Activated T-cell treated with anti-CD3 and anti-CD28 coated beads for 24 hours (primary cell): Measurements from ENCODE around the gene FARS2.

Source experiments
- DNase-seq: peaks from one replicate; pipeline ENCODE4 v3.0.0-alpha.2; 2020; ENCODE audit warnings: low read depth

The FARS2 gene

DNA sequence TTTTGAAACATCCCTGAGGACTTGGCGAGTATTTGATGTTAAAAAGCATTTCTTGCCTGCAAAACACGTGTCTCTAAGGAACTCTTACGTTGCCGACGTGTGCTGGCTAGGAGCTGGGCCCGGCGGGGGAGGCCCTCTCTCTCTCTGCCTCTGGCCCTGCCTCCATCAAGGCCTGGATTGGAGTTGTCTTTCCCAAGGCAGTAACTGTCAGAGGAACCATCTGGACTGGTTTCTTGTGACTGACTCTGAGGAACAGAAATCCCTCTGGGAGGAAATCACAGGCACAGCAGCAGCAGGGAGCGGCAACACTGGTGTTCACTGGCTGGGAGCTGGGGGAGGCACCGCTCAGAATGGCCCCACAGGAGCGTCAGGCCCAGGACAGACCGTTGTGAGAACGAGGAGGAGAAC, 501.3 kb downstream of the FARS2 start:
- no peak for DNase-seq

DNA sequence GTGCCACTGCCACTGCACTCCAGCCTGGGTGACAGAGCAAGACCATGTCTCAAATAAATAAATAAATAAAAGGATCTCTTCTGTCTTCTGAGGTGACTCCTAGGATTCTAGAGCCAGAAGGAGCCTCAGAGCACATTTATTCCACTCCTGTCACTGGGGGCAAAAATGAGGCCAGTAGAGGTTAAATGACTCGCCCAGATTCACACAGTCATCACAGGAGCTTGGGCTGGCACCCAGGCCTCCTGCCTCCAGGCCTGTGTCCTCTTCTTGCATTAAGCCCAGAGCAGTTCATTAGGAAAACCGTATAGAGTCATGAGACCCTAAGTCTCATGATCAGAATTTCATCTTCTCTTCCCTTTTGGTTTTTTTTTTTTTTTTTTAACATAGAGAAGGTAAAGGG, 502.1 kb downstream of the FARS2 start:
- DNase-seq = no peak

DNA sequence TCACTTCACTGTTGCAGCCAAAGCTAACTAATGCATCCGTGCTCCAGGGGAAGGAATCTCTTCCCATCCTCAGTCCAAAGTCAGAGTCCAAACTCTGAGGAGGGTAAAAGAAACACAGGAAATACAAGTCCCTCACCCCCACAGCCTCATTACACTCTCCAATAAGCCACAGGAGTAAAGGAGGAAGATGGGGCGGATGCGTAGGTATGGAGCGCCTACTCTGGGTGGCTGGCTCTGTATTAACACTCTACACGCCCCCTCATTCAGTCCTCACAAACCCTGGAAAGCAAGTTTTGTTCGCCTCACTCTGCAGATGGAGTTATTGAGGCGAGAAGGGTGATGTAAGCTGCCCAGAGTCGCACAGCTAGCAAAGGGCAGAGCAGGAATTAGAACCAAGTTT, 502.6 kb downstream of the FARS2 start:
- DNase-seq = no peak

DNA sequence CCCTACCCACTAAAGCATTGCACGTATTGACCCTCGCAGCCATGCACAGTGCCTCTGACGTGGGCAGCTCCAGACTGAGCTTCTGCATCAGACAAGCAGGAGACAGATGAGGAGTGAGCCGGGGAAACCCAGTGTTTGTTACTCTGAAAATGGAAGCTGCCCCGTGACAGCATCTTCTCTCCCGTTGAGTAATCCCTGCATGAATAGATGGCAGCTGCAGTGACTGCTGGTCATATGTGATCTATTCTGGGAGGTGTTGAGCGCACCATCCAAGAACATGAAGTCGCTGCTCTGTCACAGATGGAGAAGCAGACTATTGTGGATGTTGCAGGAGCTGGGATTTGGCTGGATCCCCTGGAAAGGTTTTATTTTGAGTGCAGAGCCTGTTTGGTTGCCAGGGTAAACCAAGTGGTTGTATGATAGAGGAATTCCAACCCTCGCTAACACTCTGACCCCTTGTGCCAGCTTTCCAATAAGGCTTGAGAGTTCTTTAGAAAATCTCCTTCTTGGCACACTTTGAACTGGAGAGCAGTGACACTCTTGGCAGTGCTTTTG, 503.2 kb downstream of the FARS2 start:
- DNase-seq = no peak

GRCh38 chr6:5765141-5765760, 503.9 kb downstream of the FARS2 start:
- DNase-seq = no peak

GRCh38 chr6:5766260-5766659, 504.9 kb downstream of the FARS2 start:
- no peak for DNase-seq

- DNase-seq = no peak
These were observed 506.2 kb downstream of the FARS2 start for GRCh38 chr6:5767471-5767870.

DNA sequence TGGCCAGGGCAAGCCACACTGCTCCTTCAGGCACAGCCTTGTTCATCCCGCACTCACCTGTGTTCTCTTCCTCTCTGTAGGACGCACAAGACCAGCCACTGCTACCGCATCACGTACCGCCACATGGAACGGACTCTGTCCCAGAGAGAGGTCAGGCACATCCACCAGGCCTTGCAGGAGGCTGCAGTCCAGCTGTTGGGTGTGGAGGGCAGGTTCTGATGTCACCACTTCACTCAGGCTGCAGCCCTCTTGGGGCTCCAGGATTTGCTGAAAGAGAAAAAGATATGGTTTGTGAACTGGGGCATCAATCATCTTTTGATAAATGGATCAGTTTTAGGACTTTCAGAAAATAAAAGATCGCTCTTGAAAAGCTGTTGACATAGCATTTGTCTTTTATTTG, 509.9 kb downstream of the FARS2 start:
- DNase-seq = no peak

GRCh38 chr6:5771759-5772390, 510.6 kb downstream of the FARS2 start:
- no peak for DNase-seq

DNA sequence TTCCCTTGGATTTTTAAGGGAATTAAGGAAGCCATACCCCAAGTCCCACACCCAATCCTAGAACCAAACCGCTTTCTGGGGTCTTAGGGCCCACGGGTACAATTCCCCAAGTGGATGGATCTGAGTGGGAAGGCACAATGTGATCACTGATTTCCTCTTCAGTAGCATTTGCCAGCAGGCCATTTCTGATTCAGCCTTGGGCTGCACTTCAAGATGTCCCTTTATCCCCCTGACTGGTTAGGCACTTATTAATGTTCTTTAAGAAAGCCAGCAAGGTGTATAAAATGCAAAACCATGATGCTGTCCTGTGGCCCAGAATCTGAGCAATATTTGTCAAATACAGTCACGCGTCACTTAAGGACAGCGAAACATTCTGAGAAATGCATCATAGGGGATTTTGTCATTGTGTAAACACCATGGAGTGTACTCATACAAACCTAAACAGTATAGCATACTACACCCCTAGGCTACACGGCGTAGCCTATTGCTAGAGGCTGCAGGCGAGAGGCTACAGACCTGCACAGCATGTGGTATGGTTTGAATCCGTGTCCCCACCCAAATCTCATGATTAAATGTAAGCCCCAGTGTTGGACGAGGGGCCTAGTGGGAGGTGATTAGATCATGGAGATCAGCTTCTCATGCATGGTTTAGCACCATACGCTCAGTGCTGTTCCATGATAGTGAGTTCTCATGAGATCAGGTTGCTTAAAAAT, 511.3 kb downstream of the FARS2 start:
- DNase-seq = no peak

DNA sequence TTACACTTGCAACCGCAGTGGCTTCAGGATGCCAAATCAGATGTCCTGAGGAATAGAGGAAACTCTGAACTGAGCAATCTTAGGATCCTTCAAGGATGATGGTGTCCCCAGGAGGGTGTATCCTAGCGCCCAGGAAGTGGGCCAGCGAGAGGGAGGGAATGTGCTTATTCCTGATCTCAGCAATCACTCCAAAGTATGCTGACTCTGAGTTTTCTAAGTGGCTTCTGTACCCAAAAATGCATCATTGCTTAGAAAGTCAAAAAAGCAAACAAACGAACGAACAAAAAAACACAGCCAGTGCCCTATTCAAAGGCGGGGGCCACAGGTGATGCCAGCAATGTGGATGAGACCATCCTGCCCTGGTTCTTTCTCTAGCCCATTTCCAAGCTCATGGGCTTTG, 514.8 kb downstream of the FARS2 start:
- no peak for DNase-seq

- DNase-seq = no peak
These were observed 515.5 kb downstream of the FARS2 start for GRCh38 chr6:5776706-5777390.

- DNase-seq = no peak
These were observed 517.1 kb downstream of the FARS2 start for GRCh38 chr6:5778317-5778857.

DNA sequence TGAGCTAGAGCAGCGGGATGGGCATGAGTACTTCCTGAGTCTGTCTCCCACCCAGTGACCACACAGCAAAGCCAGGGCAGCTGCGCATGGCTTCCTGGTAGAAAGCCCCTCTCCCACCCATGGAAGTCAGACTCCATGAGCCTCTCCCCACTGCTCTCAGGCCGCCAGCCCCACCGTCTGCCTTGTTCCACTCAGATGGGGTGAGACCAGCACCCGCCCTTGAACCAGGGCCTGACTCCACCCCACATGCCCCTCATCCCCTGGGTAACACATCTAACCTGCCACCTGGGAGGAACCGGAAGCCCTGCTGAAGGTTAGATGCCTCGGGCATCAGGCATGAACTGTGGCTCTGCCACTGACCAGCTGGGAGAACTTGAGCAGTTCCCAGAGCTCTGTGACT, 517.6 kb downstream of the FARS2 start:
- no peak for DNase-seq

- DNase-seq = no peak
These were observed 519.7 kb downstream of the FARS2 start for GRCh38 chr6:5781019-5781418.

DNA sequence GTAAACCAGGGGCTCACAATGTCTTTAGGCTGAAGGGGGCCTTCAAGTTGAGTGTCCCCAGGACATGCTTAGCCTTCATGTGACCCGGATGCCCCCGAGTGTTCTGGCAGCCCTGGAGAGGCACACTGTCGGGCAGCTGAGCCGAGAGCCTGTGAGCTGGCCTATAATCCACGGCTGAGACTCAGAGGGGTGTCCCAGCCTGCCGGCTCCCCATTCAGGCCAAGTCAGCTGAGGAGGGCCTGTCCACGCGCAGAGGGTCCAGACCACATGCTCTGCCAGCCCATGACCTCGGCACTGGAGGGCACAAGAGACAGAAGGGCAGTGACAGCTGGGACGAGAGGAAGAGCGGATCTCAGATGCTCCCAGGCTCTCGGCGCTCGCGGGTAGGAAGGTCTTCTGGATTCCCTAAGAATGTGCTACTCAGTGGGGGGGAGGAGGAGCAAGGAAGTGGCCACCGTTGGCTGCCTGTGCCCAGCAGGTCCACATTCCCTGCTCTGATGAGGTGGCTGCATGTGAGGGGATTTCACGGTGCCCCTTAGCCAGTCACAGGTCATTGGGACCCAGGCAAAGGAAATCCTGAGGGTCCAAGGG, 520.7 kb downstream of the FARS2 start:
- no peak for DNase-seq

DNA sequence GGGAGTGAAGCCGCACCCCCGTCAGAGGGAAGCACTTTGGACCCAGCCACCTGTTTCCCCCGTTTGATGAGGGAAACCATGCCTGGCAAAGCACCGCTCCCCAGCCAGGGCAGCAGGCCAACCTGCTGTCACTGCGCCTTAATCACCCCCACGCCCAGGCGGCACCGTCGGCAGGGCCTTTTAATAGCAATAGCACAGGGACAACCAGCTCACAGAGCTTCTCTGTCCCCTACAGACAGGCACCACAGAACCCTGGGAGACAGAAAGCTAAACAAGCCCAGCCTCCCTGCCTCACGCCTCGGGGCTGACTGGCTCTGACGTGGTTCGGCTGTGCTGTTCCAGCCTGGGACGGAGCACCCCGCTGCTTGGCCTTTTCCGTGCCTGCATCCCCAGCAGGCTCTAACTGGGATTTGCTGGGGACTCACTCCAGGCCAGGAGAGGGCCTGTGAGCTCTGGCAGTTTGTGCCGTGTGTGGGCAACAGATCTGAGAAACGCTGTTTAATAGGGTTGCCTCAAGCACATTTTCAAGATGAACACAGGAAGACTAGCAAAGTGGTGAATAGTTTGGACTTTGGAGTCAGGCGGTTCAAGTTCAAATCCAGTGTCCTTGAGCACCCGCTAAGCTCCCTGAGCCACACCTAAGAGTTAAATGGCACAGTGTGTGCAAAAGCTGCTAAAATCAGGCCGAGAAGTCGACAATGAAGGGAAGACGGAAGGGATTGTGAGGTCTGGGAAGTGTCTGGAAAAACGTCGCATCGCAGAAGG, 521.7 kb downstream of the FARS2 start:
- DNase-seq = no peak

DNA sequence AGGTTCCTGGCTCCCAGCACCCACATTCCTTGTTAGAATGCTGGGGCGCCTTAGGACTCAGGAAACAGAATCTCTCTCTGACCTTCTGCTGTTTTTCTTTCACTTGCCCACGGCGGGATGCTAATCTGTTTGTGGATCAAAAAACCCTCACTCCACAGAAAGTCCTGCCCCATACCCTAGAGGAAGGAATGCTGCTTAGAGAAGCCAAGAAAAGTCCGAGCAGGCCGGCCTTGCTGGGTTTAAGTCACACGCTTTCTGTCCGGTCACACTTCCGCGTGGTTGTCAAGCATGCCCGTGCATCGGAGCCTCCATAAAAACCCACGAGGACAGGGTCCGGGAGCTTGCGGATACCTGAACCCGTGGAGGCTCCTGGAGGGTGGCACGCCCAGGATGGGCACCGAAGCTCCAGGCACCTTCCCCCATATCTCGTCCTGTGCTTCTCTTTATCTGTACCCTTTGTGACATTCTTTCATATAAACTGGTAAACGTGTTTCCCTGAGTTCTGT, 522.3 kb downstream of the FARS2 start:
- DNase-seq = no peak

DNA sequence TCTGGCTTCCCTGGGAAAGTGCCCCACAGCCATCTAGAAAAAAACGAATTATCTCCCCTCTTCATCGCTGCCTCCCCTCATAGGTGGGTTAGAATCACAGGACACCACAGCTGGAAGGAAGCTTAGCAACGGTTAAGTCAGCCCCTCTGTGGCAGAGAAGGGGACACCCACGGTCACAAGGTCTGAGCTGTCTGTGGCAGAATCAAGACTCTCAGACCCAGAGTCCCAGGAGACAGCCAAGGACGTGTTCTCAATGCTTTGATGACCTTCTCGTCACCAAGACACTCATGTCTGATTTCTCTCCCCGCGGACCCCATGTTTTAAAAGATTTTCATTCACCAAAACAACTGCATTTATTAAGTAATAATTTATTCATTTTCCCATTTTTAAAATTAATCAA, 523.9 kb downstream of the FARS2 start:
- DNase-seq = no peak

GRCh38 chr6:5786321-5786968, 525.1 kb downstream of the FARS2 start:
- DNase-seq = no peak
